DMS53 (cell line): ENCODE results near the gene RGS3.
"Not testable (repeated sequence)": the region's sequence is repeated elsewhere in the genome, so short reads cannot be mapped to it uniquely, and the experiment has no call there.

Experiments used
- DNase-seq: peaks from one replicate; lab custom pipeline; 2025; lab: John Stamatoyannopoulos, UW

Gene RGS3

DNA sequence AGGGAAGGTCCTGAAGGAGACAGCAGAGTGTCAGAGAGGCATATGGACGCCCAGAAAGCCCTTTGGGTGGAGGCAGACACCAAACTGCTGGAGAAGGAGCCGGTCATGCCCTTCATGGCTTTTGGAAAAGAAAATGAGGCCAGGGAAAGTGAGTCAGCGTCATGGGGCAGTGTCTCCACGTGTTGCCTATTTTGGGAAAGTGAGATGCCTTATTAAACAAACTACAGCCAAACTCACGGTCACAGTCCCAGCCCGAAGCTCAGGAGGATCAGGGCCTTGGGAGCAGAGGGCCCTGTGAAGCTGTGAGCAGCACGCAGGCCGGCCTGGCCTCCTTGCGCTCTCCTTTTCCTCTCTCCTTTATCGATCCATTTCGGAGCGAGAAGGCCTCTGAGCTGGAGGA, 25.0 kb downstream of the RGS3 start:
- no peak for DNase-seq

DNA sequence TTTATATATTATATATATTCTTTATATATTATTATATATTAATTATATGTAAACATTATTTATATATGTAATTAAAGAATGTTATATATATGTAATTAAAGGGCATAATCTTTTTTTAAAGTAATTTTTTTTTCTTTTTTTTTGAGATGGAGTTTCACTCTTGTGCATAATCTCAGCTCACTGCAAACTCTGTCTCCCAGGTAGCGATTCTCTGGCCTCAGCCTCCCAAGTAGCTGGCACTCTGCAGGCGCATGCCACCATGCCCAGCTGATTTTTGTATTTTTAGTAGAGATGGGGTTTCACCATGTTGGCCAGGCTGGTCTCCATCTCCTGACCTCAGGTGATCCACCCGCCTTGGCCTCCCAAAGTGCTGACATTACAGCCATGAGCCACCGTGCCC, 27.6 kb downstream of the RGS3 start:
- DNase-seq, result not testable (repeated sequence)

DNA sequence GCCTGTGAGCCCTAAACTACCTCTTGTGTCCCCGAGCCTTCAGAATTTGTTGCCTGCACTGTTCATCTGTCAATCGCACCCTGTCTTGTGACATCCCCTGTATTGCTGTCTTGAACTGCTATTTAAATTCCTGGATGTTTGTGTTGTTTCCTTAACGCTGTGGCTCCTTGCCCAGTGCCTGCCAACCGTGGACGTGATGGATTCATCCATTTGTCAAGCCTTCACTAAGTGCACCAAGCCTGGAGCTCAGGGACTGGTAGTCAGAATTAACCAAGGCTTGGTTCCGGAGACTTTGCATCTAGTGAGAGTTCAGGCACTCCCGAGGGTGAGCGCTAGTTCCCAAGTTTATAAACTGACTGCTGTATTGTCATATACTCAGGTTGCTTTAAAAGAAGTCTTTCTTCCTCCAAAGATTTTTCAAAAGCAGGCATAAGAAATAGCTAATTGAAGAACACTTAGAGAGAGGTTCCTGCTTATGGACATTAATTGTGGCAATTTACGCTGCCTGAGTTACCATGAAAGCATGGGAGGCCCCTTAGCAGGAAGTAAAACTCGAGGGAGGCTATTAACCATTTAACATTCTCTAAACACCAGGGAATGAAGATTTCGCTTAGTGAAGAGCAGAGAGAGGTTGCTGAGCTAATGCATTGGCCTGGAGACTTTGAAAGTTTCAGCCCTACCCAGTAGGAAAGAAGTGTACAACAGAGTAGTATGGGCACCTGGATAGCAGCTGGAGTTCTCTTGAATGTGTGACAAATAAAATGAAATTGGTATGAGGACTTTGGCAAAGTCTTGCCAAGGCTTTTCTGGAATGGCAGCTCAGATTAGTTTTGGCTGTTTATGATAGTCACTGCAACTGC, 29.0 kb downstream of the RGS3 start:
- DNase-seq, result no peak

DNA sequence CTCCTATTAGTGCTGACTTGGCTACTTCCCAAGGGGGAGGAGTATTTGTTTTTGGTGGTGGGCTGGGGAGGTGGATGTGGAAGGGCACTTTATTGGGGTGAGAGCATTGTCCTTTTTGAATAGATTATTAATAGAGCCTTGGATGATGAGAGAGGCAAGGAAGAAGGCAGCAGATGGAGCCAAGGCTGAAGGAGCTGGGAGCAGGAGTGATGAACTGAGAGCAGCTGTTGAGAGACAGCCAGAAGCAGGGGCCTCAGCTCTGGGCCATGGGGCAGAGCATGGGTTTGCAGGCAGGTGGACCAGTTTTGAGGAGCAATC, 29.6 kb downstream of the RGS3 start:
- no peak for DNase-seq

DNA sequence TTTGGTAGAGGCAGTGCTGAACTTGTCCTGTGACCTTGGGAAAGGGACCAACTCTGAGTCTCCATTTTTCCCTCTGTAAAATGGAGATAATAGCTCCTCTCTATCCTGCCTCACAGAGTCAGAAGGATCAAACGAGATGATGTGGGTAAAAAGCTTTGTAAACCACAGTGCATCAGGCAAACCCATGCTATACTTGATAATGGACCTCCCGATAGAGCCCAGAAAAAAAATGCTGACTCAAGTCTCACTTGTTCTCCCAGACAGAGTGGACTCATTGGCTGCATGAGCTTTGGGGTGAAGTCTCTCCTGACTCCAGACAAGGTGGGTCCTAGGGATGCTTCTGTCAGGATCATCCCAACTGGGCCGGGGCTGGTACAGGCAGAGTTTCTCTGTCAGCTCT, 32.0 kb downstream of the RGS3 start:
- no peak for DNase-seq

GRCh38 chr9:113497051-113497450, 33.5 kb downstream of the RGS3 start:
- DNase-seq, result no peak

- no peak for DNase-seq
Measured at GRCh38 chr9:113499153-113499875, 35.8 kb downstream of the RGS3 start.

GRCh38 chr9:113499876-113500497, 36.5 kb downstream of the RGS3 start:
- DNase-seq, result no peak

- no peak for DNase-seq
Measured at GRCh38 chr9:113501129-113501686, 37.7 kb downstream of the RGS3 start.

DNA sequence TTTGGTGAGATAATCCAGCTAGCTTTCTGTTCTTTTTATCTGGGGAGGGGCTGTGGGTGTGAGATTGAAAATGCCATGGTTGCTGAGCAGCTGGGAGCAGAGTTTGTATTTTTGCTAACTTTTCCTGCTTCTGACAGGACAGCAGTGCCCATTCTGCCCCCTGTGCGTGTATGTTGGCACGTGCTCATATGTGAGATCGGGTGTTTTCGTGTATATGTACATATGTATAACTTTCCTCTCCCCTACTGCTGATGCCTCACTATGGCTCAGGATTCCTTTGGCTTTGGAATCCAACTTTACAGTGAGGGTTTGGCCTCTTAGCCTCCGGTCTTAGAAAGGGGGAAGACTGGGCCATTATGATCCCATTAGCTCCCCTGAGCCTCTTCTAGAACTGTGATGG, 38.3 kb downstream of the RGS3 start:
- no peak for DNase-seq

DNA sequence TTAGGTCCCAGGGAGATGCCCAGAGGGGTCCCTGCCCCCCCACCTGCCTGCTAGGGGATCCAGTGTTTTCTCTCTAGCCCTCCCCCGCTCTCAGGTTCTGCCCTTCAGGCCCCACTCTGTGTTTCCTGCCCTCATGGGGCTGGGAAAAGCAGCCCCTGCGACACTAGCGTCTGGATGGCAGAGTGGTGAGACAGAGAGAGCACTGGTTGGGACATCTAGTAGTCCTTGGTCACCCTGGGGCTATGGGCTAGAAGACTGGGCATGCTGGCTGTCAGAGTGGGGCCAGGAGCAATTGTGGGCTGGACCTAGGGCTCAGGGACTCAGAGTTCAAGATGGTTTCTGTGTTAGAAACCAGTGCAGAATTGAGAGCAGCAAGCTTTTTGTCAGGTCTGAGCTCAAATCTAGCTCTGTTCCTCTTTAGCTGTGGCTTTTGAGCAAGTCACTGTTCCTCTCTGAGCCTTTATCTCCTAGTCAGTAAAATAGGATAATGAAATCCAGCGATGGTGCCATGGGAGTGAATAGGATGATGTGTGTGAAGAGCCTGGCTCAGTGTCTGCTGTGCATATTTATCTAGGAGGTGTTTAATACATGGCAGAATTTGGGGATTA, 39.0 kb downstream of the RGS3 start:
- no peak for DNase-seq

DNA sequence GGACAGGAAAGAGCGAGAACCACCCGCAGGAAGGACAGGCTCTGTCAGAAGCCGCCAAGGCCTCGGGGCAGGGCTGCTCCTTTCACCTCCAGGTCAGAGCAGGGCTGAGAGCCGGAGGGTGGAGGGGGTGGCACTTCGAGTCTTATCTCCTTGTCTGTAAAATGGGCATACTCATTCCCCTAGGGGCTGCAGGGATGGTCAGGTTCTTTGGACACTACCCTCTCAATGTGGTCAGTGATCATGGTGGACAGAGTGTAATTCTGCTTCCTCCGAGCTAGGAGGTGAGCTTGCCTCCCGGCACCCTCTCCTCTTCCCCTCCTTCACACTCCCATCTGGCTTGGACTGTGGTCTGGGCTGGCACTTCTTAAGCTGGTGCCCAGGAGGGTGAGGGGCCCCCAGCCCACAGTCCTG, 39.6 kb downstream of the RGS3 start:
- DNase-seq, result no peak

DNA sequence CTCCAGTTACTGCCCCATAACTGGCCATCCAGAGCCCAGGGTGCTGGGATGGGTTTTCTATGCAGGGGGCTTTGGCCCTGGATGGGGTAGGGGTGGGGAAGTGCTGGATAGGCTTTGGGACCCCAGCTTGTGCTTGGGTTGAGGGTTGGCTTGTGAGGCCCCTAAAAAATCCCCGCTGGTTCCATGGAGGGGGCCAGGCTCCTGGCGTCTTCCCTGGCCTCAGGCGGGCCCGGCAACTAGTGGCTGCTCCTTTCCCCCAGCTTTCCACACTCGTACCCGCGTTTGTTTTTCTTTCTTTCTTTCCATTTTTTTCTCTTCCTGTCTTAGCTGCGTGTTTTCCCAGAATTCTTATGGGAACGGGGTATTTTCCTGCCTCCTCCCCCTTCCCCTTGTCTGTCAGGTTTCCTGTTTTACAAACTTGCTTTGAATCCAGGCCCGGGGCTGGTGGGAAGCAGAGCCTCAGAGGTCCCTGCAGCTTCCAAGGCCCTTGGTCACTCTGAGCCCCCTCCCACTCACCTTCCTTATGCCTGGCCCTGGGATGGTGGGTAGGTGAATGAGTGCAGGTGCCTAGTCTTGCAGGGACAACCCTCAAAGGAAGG, 40.2 kb downstream of the RGS3 start:
- no peak for DNase-seq

DNA sequence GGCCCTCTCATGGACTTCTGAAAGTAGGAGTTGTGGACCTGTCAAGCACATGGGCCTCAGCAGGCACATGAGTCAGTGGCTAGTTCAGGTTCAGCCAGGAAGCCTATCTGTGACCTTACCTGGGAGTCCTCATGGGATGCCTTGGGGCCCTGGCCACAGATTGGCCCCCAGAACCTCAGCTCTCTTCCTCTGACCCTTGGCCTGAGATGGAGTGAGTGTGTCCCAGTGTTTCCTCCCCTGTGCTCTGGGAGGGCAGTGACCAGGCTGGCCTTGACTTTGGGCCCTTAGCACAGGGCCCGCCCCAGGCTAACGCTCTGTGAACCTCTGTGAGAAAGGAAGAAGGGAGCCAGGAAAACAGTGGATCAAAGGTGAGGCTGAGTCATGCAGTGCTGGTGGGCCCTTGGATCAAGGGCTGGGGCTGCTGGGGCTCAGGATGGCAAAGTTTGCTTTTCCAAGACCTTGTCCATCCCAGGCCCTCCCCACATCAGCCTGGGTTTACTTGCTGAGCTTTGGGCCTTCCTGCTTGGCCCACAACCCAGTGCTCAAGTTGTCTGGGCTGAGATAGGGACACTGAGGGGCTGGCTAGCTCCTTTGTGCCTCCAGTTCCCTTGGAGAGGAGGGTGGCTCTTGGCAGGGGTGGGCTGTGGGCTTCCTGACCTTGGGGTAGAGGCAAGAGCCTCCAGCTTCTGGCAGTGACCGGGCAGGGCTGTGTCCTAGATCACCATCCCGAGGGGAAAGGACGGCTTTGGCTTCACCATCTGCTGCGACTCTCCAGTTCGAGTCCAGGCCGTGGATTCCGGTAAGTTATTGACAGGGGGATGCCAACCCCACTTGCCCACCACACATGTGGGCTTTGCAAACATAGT, 41.4 kb downstream of the RGS3 start:
- DNase-seq, result no peak

- no peak for DNase-seq
Measured at GRCh38 chr9:113506090-113506589, 42.6 kb downstream of the RGS3 start.

GRCh38 chr9:113507256-113507655, 43.7 kb downstream of the RGS3 start:
- no peak for DNase-seq

- peak; percentile 22 for DNase-seq
Measured at GRCh38 chr9:113508111-113508749, 44.7 kb downstream of the RGS3 start.

GRCh38 chr9:113509463-113509862, 45.9 kb downstream of the RGS3 start:
- DNase-seq, result no peak

- no peak for DNase-seq
Measured at GRCh38 chr9:113511047-113511521, 47.6 kb downstream of the RGS3 start.
